SK-N-SH (cell line): Measurements from ENCODE around the gene CCNA1. TPM values are rescaled to one million over a fixed set of nuclear protein-coding genes. Genes with fewer than 3 reads are reported as not detected.

ENCODE experiments used
- CTCF ChIA-PET: fragments of 300-600, 350-600 bp; formaldehyde crosslinking; extraction: SDS; loops from one replicate; lab custom pipeline; 2021; lab: Yijun Ruan, JAX
- POLR2A ChIA-PET: fragments of 350-600 bp; sonication (Branson Sonifier 250); formaldehyde crosslinking; extraction: SDS; loops from one replicate; lab custom pipeline; 2020; ENCODE audit warnings: antibody characterized with exemption, inconsistent platforms; lab: Yijun Ruan, JAX
- DNase-seq: peaks from one replicate; pipeline ENCODE4 v3.0.0; 2012
- H2AFZ ChIP-seq: fragments of 200-600 bp; sonication (generic); 2 replicates; pipeline ENCODE4 v1.8.1; 2016; ENCODE audit warnings: antibody characterized with exemption, mild to moderate bottlenecking, low read depth
- H3F3A ChIP-seq: fragments of 200-600 bp; sonication (generic); replicated peaks from 2 replicates; pipeline ENCODE3; 2016; ENCODE audit warnings: antibody characterized with exemption, mild to moderate bottlenecking; ENCODE audit not compliant: insufficient read depth
- H3K27ac ChIP-seq, 2 experiments: fragments of 200-500 bp in 1 of 2; fragments of 200-600 bp in 1 of 2; sonication (Bioruptor generic) in 1 of 2; sonication (generic), shearing (Covaris generic) in 1 of 2; 2 replicates each; pipeline versions ENCODE4 v1.5.1 to v1.6.1; 2014 to 2016; ENCODE audit warnings: low read depth in 2 of 2, inconsistent platforms in 1 of 2, low read length in 1 of 2, mild to moderate bottlenecking in 1 of 2, mixed read lengths in 1 of 2
- H3K27me3 ChIP-seq: fragments of 200-600 bp; sonication (generic), shearing (Covaris generic); 2 replicates; pipeline ENCODE4 v1.6.1; 2016; ENCODE audit warnings: mixed run types; ENCODE audit not compliant: insufficient read depth
- H3K36me3 ChIP-seq, 2 experiments: fragments of 200-500 bp in 1 of 2; fragments of 200-600 bp in 1 of 2; sonication (Bioruptor generic) in 1 of 2; sonication (generic) in 1 of 2; replicated peaks in 1 of 2; 2 replicates each; pipeline versions ENCODE3 to v1.5.1; 2014 to 2016; ENCODE audit warnings: low read length in 1 of 2, mild to moderate bottlenecking in 1 of 2; ENCODE audit not compliant: insufficient read depth in 2 of 2, control insufficient read depth in 1 of 2
- H3K4me1 ChIP-seq, 2 experiments: fragments of 200-500 bp in 1 of 2; fragments of 200-600 bp in 1 of 2; sonication (Bioruptor generic) in 1 of 2; sonication (generic), shearing (Covaris generic) in 1 of 2; 2 replicates each; pipeline versions ENCODE4 v1.5.1 to v1.6.1; 2014 to 2016; ENCODE audit warnings: low read depth in 1 of 2, low read length in 1 of 2, mixed run types in 1 of 2; ENCODE audit not compliant: insufficient read depth in 2 of 2, control insufficient read depth in 1 of 2
- H3K4me2 ChIP-seq: fragments of 200-600 bp; sonication (generic), shearing (Covaris generic); 2 replicates; pipeline ENCODE4 v1.6.1; 2017; ENCODE audit warnings: mixed run types
- H3K4me3 ChIP-seq, 2 experiments: fragments of 200-500 bp in 1 of 2; fragments of 200-600 bp in 1 of 2; sonication (Bioruptor generic) in 1 of 2; sonication (generic), shearing (Covaris generic) in 1 of 2; 2 replicates each; pipeline versions ENCODE4 v1.5.1 to v1.8.1; 2014 to 2016; ENCODE audit warnings: low read depth in 2 of 2, inconsistent platforms in 1 of 2, low read length in 1 of 2, mild to moderate bottlenecking in 1 of 2, mixed read lengths in 1 of 2, moderate library complexity in 1 of 2
- H3K79me2 ChIP-seq: fragments of 200-600 bp; sonication (generic); 2 replicates; pipeline ENCODE4 v1.8.1; 2017; ENCODE audit warnings: mild to moderate bottlenecking; ENCODE audit not compliant: insufficient read depth
- H3K9ac ChIP-seq: fragments of 200-600 bp; sonication (generic); 2 replicates; pipeline ENCODE4 v1.6.1; 2017; ENCODE audit warnings: mixed run types
- H3K9me2 ChIP-seq: fragments of 200-600 bp; sonication (generic); 2 replicates; pipeline ENCODE4 v1.6.1; 2017; ENCODE audit warnings: mixed run types
- H3K9me3 ChIP-seq: fragments of 200-600 bp; sonication (generic); 2 replicates; pipeline ENCODE4 v1.6.1; 2017; ENCODE audit warnings: mixed run types, mild to moderate bottlenecking, moderate library complexity
- H4K20me1 ChIP-seq: fragments of 200-600 bp; sonication (generic); 2 replicates; pipeline ENCODE4 v1.6.1; 2017; ENCODE audit warnings: mild to moderate bottlenecking, mixed run types; ENCODE audit not compliant: insufficient read depth
- EP300 ChIP-seq, 2 experiments: IDR thresholded peaks; 2 replicates each; pipeline versions ENCODE4 v1.4.0 to v1.6.1; 2012; ENCODE audit warnings: borderline replicate concordance in 1 of 2, low read depth in 1 of 2, low read length in 1 of 2
- EZH2phosphoT487 ChIP-seq: fragments of 200-600 bp; sonication (generic); IDR thresholded peaks from 2 replicates; pipeline ENCODE4 v1.6.1; 2017; ENCODE audit warnings: low read depth, mixed run types, mild to moderate bottlenecking, antibody characterized with exemption, moderate library complexity, borderline replicate concordance
- JUND ChIP-seq: IDR thresholded peaks from 2 replicates; pipeline ENCODE4 v1.4.0; 2012
- RCOR1 ChIP-seq: fragments of 150-350 bp; IDR thresholded peaks from 2 replicates; pipeline ENCODE4 v1.6.1; 2017; ENCODE audit warnings: antibody characterized with exemption, low read length
- RXRA ChIP-seq: IDR thresholded peaks from 2 replicates; pipeline ENCODE4 v1.4.0; 2012; ENCODE audit warnings: low read depth, mild to moderate bottlenecking, borderline replicate concordance
- SMC3 ChIP-seq: IDR thresholded peaks from 2 replicates; pipeline ENCODE4 v1.6.1; 2012; ENCODE audit warnings: low read depth, low read length, improper control_type of control experiment
- TCF12 ChIP-seq: IDR thresholded peaks from 2 replicates; pipeline ENCODE4 v1.4.0; 2012
- TEAD4 ChIP-seq: IDR thresholded peaks from 2 replicates; pipeline ENCODE4 v1.4.0; 2012; ENCODE audit warnings: mild to moderate bottlenecking, borderline replicate concordance; ENCODE audit not compliant: insufficient read depth
- WGBS: methylation state at CpG from one replicate; pipeline ENCODE4 v1.1.6; 2017; ENCODE audit warnings: low lambda C conversion rate; 5-methylcytosine and 5-hydroxymethylcytosine counted together
- polyA plus RNA-seq, 3 experiments: library from polyadenylated mRNA; depleted of rRNA; stranded (reverse); fragments of >200 nt; gene quantifications; 2 replicates each; pipeline ENCODE4 v1.2.3, GENCODE V29; 2012
- TF ChIP-seq, protein P1 (sequence below): IDR thresholded peaks from 2 replicates; pipeline ENCODE4 v1.4.0; 2012; ENCODE audit warnings: low read depth, borderline replicate concordance
- TF ChIP-seq, protein P2 (sequence below): IDR thresholded peaks from 2 replicates; pipeline ENCODE4; 2012
- TF ChIP-seq, protein P3 (sequence below): IDR thresholded peaks from 2 replicates; pipeline ENCODE4 v1.4.0; 2012; ENCODE audit warnings: low read depth
- TF ChIP-seq, protein P4 (sequence below): IDR thresholded peaks from 2 replicates; pipeline ENCODE4 v1.4.0; 2012; ENCODE audit warnings: low read depth, borderline replicate concordance

Gene CCNA1
- polyA plus RNA-seq, 1 of the 3 experiments (the other 2 are of a cell fraction) = 0.23 TPM

DNA sequence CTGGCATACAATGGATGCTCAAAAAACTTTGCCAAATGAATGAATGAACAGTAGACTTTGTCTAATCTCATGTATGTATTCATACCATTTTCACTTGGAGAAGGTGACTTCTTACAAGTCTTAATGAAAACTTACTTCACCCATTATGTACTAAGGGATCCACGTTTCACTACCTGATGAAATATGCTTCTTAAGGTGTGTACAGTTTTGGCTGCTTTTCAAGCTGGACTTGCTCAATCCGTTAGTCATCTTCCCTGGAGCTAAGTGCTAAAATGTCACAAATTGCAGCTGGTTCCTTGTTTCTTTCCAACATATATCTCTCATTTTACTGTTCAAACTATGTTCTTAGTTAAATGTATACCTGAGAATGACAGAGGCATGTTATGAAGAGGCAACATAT, 4.2 kb upstream of the CCNA1 start:
- Histone ChIP-seq H3K4me3 (no peak overlapping the region), H2AFZ (no peak overlapping the region), H3K4me2 (no peak overlapping the region)
- no peak for TF ChIP-seq TEAD4
- TF ChIP-seq, protein P1, sequence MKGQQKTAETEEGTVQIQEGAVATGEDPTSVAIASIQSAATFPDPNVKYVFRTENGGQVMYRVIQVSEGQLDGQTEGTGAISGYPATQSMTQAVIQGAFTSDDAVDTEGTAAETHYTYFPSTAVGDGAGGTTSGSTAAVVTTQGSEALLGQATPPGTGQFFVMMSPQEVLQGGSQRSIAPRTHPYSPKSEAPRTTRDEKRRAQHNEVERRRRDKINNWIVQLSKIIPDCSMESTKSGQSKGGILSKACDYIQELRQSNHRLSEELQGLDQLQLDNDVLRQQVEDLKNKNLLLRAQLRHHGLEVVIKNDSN = no peak
- TF ChIP-seq, protein P2, sequence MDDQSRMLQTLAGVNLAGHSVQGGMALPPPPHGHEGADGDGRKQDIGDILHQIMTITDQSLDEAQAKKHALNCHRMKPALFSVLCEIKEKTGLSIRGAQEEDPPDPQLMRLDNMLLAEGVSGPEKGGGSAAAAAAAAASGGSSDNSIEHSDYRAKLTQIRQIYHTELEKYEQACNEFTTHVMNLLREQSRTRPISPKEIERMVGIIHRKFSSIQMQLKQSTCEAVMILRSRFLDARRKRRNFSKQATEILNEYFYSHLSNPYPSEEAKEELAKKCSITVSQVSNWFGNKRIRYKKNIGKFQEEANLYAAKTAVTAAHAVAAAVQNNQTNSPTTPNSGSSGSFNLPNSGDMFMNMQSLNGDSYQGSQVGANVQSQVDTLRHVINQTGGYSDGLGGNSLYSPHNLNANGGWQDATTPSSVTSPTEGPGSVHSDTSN = no peak
- TF ChIP-seq, protein P3, sequence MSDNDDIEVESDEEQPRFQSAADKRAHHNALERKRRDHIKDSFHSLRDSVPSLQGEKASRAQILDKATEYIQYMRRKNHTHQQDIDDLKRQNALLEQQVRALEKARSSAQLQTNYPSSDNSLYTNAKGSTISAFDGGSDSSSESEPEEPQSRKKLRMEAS = no peak
- TF ChIP-seq JUND = no peak
- no peak for TF ChIP-seq SMC3
- TF ChIP-seq RXRA = no peak
- TF ChIP-seq EP300 (IDR thresholded peaks at IDR 0.05; ENCODE audit: borderline replicate concordance in 1 of 2, low read depth in 1 of 2, low read length in 1 of 2) = no peak
- TF ChIP-seq, protein P4, sequence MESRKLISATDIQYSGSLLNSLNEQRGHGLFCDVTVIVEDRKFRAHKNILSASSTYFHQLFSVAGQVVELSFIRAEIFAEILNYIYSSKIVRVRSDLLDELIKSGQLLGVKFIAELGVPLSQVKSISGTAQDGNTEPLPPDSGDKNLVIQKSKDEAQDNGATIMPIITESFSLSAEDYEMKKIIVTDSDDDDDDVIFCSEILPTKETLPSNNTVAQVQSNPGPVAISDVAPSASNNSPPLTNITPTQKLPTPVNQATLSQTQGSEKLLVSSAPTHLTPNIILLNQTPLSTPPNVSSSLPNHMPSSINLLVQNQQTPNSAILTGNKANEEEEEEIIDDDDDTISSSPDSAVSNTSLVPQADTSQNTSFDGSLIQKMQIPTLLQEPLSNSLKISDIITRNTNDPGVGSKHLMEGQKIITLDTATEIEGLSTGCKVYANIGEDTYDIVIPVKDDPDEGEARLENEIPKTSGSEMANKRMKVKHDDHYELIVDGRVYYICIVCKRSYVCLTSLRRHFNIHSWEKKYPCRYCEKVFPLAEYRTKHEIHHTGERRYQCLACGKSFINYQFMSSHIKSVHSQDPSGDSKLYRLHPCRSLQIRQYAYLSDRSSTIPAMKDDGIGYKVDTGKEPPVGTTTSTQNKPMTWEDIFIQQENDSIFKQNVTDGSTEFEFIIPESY = no peak
- TF ChIP-seq TCF12 = no peak
- no peak for TF ChIP-seq RCOR1
- TF ChIP-seq, all 33 proteins: peak for 0
- CTCF ChIA-PET = interaction anchor here (1.0 to 1.8 kb wide), 4 partner anchors 8 to 81 kb away, joined by 3 to 5 read pairs (median 4); no protein-coding TSS in a partner anchor
- Histone ChIP-seq H3K27ac (no peak overlapping the region), H3K9me3 (no peaks in the 10 kb centered on the region), H3K9me2 (no peaks in the 10 kb centered on the region), H4K20me1 (no peaks in the 10 kb centered on the region), H3F3A (no peaks in the 10 kb centered on the region), H3K9ac (no peak overlapping the region), H3K79me2 (no peaks in the 10 kb centered on the region), H3K36me3 (no peaks in the 10 kb centered on the region), H3K4me1 (peaks cover 0 to 8% of the 10 kb centered on the region in 2 experiments; a peak in 1 of 4 replicates), H3K27me3 (peaks cover 42% of the 10 kb centered on the region)
- DNase-seq = no peak
- 18% methylated on average over 2 of the region's 2 CpGs for WGBS
- POLR2A ChIA-PET = no interaction called here

DNA sequence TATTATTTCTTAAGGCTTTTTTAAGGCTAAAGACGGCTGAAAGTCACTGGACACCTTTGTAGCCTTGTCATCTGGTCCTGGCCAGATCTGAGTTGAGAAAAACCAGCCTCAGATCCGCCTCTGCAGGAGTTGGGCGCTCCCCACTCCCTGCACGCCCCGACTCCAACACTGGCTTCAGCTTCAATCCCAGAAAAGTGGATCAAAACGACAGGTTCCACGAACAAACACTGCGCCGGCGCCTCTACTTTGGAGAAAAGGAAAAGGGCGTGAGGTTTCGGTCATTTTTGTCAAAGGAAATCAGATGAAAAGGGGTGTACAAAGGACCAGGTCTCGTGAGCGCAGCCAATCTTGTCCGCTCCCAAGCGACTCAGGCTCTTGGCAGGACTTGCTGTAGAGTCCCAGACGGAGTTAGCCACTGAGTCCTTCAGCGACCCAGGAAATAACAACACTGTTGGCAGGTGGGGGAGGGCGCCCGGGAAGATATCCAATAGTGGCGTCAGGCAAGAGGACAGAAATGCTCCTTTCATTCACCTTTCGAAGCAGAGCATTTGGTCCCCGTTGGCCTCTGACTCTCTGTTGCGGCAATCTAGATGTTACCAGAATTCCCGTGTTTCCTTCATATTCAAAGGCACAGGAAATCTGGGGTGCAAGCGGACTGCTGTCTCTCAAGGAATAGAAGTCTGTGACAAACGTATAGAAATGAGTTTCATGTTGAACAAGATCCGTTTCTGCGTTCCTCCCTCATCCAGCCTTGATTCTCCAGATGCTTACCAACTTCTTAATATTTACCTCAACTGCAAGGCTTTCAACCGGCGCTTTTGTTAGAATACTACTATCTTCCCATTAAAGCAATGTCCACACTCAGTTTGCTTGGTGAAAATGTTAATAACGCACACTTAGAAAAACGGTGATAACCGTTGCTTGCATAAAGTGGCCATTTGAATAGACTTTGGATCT, 1.8 kb upstream of the CCNA1 start:
- TF ChIP-seq EZH2phosphoT487 = 0 out of 2 replicates have a peak, but pooled peaks have one; percentile 69
- TF ChIP-seq SMC3 = no peak
- POLR2A ChIA-PET = no interaction called here
- H2AFZ ChIP-seq = no peak overlapping the region

More for the DNA sequence above, 1.8 kb upstream of the CCNA1 start:
- H3F3A ChIP-seq = no peaks in the 10 kb centered on the region
- CTCF ChIA-PET = interaction anchor here (0.6 kb wide), 2 partner anchors 131 to 306 kb away, joined by 3 read pairs; no protein-coding TSS in a partner anchor
- peak; percentile 11 for DNase-seq
- H3K4me3 ChIP-seq = no peak overlapping the region
- H3K9me2 ChIP-seq = no peaks in the 10 kb centered on the region
- 13% methylated on average over 33 of the region's 34 CpGs for WGBS
- peaks cover 0 to 8% of the 10 kb centered on the region in 2 experiments; a peak in 1 of 4 replicates for H3K4me1 ChIP-seq
- H3K36me3 ChIP-seq = no peaks in the 10 kb centered on the region
- no peaks in the 10 kb centered on the region for H4K20me1 ChIP-seq
- H3K27me3 ChIP-seq = peaks cover 63% of the 10 kb centered on the region
- H3K4me2 ChIP-seq = peak overlapping the region; percentile 40; the same call in 1 of the 2 replicates
- no peaks in the 10 kb centered on the region for H3K9me3 ChIP-seq
- no peak overlapping the region for H3K9ac ChIP-seq
- no peaks in the 10 kb centered on the region for H3K79me2 ChIP-seq
- H3K27ac ChIP-seq = no peak overlapping the region
